K562 (cell line): ENCODE measurements around the gene RPL29. TPM values are rescaled to one million over a fixed set of nuclear protein-coding genes. Genes with fewer than 3 reads are reported as not detected.

Source experiments
- CCNT2 ChIP-seq: IDR thresholded peaks from 2 replicates; pipeline ENCODE4 v1.6.1; 2011; ENCODE audit warnings: borderline replicate concordance, low read depth, mild to moderate bottlenecking, moderate library complexity, mixed read lengths, low read length; ENCODE audit not compliant: insufficient read length; ENCODE audit errors: extremely low read depth
- CTBP1 ChIP-seq: fragments of 450-650 bp; IDR thresholded peaks from 2 replicates; pipeline ENCODE4 v1.6.1; 2016; ENCODE audit warnings: borderline replicate concordance
- DDX20 ChIP-seq: fragments of 450-650 bp; IDR thresholded peaks from 2 replicates; pipeline ENCODE4 v1.6.1; 2016; ENCODE audit warnings: missing genetic modification characterization, low read depth, mild to moderate bottlenecking, missing compliant biosample characterization, moderate library complexity
- ELF1 ChIP-seq: fragments of 200-800 bp; sonication (Bioruptor generic); IDR thresholded peaks from 2 replicates; pipeline ENCODE4 v1.6.1; 2016; ENCODE audit warnings: missing genetic modification characterization, missing compliant biosample characterization
- ESRRA ChIP-seq: fragments of 450-650 bp; IDR thresholded peaks from 2 replicates; pipeline ENCODE4 v1.6.1; 2014; ENCODE audit warnings: low read depth, mild to moderate bottlenecking, moderate library complexity, borderline replicate concordance
- FOXA1 ChIP-seq: fragments of 450-650 bp; IDR thresholded peaks from 2 replicates; pipeline ENCODE4 v1.6.1; 2016; ENCODE audit warnings: mild to moderate bottlenecking, borderline replicate concordance
- JUN ChIP-seq, 2 experiments: sonication (generic) in 1 of 2; formaldehyde crosslinking in 1 of 2; IDR thresholded peaks; 2 replicates each; pipeline versions ENCODE4 v1.6.1 to v1.8.0; 2012 to 2022; ENCODE audit warnings: borderline replicate concordance in 2 of 2, mild to moderate bottlenecking in 2 of 2, improper control_type of control experiment in 1 of 2, low read depth in 1 of 2, low read length in 1 of 2, missing genetic modification reagents in 1 of 2
- NRF1 ChIP-seq, 2 experiments: fragments of 450-650 bp; IDR thresholded peaks in 1 of 2; conservative IDR thresholded peaks in 1 of 2; 2 replicates each; pipeline ENCODE4 v1.6.1; 2014; ENCODE audit warnings: mild to moderate bottlenecking in 2 of 2
- POLR2G ChIP-seq: fragments of 200-400 bp; formaldehyde crosslinking; IDR thresholded peaks from 2 replicates; pipeline ENCODE4 v1.6.1; 2017; ENCODE audit warnings: low read depth, mild to moderate bottlenecking, antibody characterized with exemption, low read length, moderate library complexity
- RBFOX2 ChIP-seq: fragments of 200-400 bp; formaldehyde crosslinking; IDR thresholded peaks from 2 replicates; pipeline ENCODE4 v1.6.1; 2017; ENCODE audit warnings: low read depth, mild to moderate bottlenecking, low read length, moderate library complexity
- SNRNP70 ChIP-seq: fragments of 200-400 bp; formaldehyde crosslinking; optimal IDR thresholded peaks from 2 replicates; pipeline ENCODE3; 2017; ENCODE audit warnings: low read depth, low read length
- ZBTB7A ChIP-seq: IDR thresholded peaks from 2 replicates; pipeline ENCODE4 v1.6.1; 2011; ENCODE audit warnings: low read depth, mild to moderate bottlenecking, low read length, moderate library complexity, borderline replicate concordance; ENCODE audit not compliant: control insufficient read depth
- ZNF274 ChIP-seq: IDR thresholded peaks from 2 replicates; pipeline ENCODE4 v1.6.1; 2011; ENCODE audit warnings: low read depth, mild to moderate bottlenecking, low read length, moderate library complexity, borderline replicate concordance
- polyA plus RNA-seq, 8 experiments: library from polyadenylated mRNA; depleted of rRNA in 4 of 8; stranded (reverse) in 5 of 8; unstranded in 3 of 8; fragments of >200 nt; fragmentation: Nextera tagmentation in 2 of 8; fragmentation: Illumina TruSeq in 1 of 8; extraction: Ambion mirVana in 2 of 8; extraction: Trizol in 1 of 8; gene quantifications; 2 replicates each; pipeline versions ENCODE4 v1.2.1 to v1.2.3, GENCODE V29; 2011 to 2014; ENCODE audit warnings: inconsistent platforms in 1 of 8, missing spikeins in 1 of 8
- total RNA-seq, 7 experiments: library from RNA; depleted of rRNA in 6 of 7; stranded (reverse); fragments of >200 nt in 6 of 7; fragmentation: Illumina TruSeq in 2 of 7; extraction: Trizol in 2 of 7; gene quantifications; 2 replicates each; pipeline versions ENCODE4 v1.2.1 to v1.2.3, GENCODE V29; 2011 to 2021; ENCODE audit warnings: low replicate concordance in 1 of 7
- TF ChIP-seq, protein P1 (sequence below): IDR thresholded peaks from 2 replicates; pipeline ENCODE4 v1.6.1; 2014; ENCODE audit warnings: antibody characterized with exemption
- TF ChIP-seq, protein P2 (sequence below), 2 experiments: fragments of 200-800 bp in 1 of 2; sonication (Bioruptor generic) in 1 of 2; sonication (generic) in 1 of 2; formaldehyde crosslinking in 1 of 2; IDR thresholded peaks in 1 of 2; conservative IDR thresholded peaks in 1 of 2; 2 replicates each; pipeline versions ENCODE4 v1.5.0 to v1.6.1; 2016 to 2020; ENCODE audit warnings: missing compliant biosample characterization in 1 of 2, missing genetic modification characterization in 1 of 2, missing genetic modification reagents in 1 of 2
- TF ChIP-seq, protein P3 (sequence below), 3 experiments: fragments of 200-800 bp in 1 of 3; sonication (Bioruptor generic) in 1 of 3; sonication (generic) in 1 of 3; formaldehyde crosslinking in 1 of 3; IDR thresholded peaks; 2 replicates each; pipeline versions ENCODE4 v1.6.1 to v1.8.0; 2016 to 2022; ENCODE audit warnings: mild to moderate bottlenecking in 2 of 3, missing compliant biosample characterization in 2 of 3, missing genetic modification characterization in 2 of 3, missing genetic modification reagents in 1 of 3

RPL29 gene
- total and polyA plus RNA-seq, 9 of the 15 experiments (the other 6 are each of a cell fraction or from before 2014, with no cell fraction given) = 568 to 1,475 (median 1,104) TPM

DNA sequence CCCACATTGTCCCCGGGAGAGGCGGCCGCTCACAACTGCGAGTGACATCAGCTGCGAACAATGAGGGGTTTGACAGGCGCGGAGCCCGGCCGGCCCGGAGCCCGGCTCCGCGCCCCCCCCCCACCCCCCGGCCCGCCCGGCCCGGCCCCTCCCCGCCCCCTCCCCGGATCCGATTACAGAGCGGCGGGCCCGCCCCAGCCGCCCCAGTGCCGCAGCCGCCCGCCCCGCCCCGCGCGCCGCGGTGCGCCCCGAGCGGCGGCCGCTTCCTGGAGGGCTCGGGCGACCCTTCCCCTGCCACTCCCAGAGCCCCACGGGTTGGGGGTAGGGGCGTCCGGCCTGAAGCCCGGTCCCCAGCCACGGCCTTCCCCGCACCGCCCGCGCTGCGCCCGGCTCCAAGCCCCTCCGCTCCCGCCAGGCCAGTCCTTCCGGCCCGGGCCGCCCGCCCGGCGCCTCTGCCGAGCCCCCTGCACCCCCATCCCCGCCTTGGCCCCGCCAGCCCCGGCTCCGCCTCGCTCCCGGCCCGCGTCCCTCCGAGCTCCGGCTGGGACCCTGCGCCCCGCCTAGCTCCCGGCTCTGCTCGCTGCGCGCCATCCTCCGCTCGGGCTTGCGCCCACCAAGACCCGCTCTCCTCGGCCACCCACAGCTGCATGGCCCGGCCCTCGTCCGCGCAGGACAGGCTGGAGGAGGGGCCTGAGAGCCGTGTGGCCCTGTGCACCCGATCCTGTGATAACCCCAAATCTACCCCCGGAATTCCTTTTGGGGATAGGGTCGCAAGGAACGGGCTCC is 28.1 kb downstream of the RPL29 start, which contains the start of gene PCBP4 (continued):
- TF ChIP-seq POLR2G (peak; percentile 63; the same call in 1 of the 2 replicates), ELF1 (peak; percentile 41; the same call in 1 of the 2 replicates), CTBP1 (peak; percentile 21; the same call in 1 of the 2 replicates), ZBTB7A (peak; percentile 61; the same call in 1 of the 2 replicates), NRF1 (conservative IDR thresholded peaks at IDR 0.05 in 1 of 2, IDR thresholded peaks at IDR 0.05 in 1 of 2) (peak in 1 of 2 experiments; percentile 53; a peak in 2 of 4 replicates), RBFOX2 (peak; percentile 61), ZNF274 (no peak), ESRRA (no peak), JUN (IDR thresholded peaks at IDR 0.05; ENCODE audit: borderline replicate concordance, low read depth, low read length) (no peak), JUN (CRISPR knock-in tag; IDR thresholded peaks at IDR 0.05; ENCODE audit: borderline replicate concordance) (no peak), DDX20 (tag) (no peak), FOXA1 (no peak), CCNT2 (peak; percentile 45), SNRNP70 (no peak)
- TF ChIP-seq, protein P1, sequence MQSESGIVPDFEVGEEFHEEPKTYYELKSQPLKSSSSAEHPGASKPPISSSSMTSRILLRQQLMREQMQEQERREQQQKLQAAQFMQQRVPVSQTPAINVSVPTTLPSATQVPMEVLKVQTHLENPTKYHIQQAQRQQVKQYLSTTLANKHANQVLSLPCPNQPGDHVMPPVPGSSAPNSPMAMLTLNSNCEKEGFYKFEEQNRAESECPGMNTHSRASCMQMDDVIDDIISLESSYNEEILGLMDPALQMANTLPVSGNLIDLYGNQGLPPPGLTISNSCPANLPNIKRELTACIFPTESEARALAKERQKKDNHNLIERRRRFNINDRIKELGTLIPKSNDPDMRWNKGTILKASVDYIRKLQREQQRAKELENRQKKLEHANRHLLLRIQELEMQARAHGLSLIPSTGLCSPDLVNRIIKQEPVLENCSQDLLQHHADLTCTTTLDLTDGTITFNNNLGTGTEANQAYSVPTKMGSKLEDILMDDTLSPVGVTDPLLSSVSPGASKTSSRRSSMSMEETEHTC = no peak
- TF ChIP-seq, protein P2, sequence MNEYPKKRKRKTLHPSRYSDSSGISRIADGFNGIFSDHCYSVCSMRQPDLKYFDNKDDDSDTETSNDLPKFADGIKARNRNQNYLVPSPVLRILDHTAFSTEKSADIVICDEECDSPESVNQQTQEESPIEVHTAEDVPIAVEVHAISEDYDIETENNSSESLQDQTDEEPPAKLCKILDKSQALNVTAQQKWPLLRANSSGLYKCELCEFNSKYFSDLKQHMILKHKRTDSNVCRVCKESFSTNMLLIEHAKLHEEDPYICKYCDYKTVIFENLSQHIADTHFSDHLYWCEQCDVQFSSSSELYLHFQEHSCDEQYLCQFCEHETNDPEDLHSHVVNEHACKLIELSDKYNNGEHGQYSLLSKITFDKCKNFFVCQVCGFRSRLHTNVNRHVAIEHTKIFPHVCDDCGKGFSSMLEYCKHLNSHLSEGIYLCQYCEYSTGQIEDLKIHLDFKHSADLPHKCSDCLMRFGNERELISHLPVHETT (CRISPR knock-in tag; conservative IDR thresholded peaks at IDR 0.05 in 1 of 2, IDR thresholded peaks at IDR 0.05 in 1 of 2) = 0 out of 4 replicates have a peak, but pooled peaks of 1 of the 2 experiments have one; percentile 25
- TF ChIP-seq, protein P3, sequence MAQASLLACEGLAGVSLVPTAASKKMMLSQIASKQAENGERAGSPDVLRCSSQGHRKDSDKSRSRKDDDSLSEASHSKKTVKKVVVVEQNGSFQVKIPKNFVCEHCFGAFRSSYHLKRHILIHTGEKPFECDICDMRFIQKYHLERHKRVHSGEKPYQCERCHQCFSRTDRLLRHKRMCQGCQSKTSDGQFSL (CRISPR knock-in tag; IDR thresholded peaks at IDR 0.05) = peak; percentile 77; the same call in 1 of the 2 replicates
- TF ChIP-seq, protein P3 (tag; IDR thresholded peaks at IDR 0.05) = peak in 1 of 2 experiments; percentile 72; a peak in 1 of 4 replicates
